Activated B cell treated with CpG ODN at 0.5 μM for 24 hours (primary cell): ENCODE results near the gene NLRP5. TPM values are rescaled to one million over a fixed set of nuclear protein-coding genes. Genes with fewer than 3 reads are reported as not detected.
"Not testable (repeated sequence)": the region's sequence is repeated elsewhere in the genome, so short reads cannot be mapped to it uniquely, and the experiment has no call there.

Source experiments
- ATAC-seq: fragments of 200-7000 bp; cut with Tn5 transposase; one replicate; pipeline ENCODE4 v1.10.0; 2021; ENCODE audit warnings: low read depth, mild to moderate bottlenecking, moderate library complexity
- CTCF ChIA-PET: fragments of 350-600 bp; sonication (Branson Sonifier 250); formaldehyde crosslinking; loops from one replicate; lab custom pipeline; 2021; ENCODE audit warnings: antibody characterized with exemption; lab: Charles Lee
- POLR2A ChIA-PET: fragments of 350-600 bp; sonication (Branson Sonifier 250); formaldehyde crosslinking; loops from one replicate; lab custom pipeline; 2021; ENCODE audit warnings: antibody characterized with exemption; lab: Charles Lee
- DNase-seq: peaks from one replicate; pipeline ENCODE4 v3.0.0; 2022
- H3K27ac Mint-ChIP-seq: one replicate; pipeline ENCODE4 v1.8.0; 2020; ENCODE audit warnings: mixed read lengths
- H3K27me3 Mint-ChIP-seq: one replicate; pipeline ENCODE4 v1.8.0; 2021; ENCODE audit warnings: mixed read lengths
- H3K36me3 Mint-ChIP-seq: one replicate; pipeline ENCODE4 v1.8.0; 2021; ENCODE audit warnings: low read depth, mixed read lengths
- H3K4me1 Mint-ChIP-seq: one replicate; pipeline ENCODE4 v1.8.0; 2021; ENCODE audit warnings: mixed read lengths
- H3K4me3 Mint-ChIP-seq: one replicate; pipeline ENCODE4 v1.8.0; 2020; ENCODE audit warnings: mild to moderate bottlenecking, mixed read lengths
- H3K9me3 Mint-ChIP-seq: one replicate; pipeline ENCODE4 v1.8.0; 2020; ENCODE audit warnings: mixed read lengths
- CTCF ChIP-seq: fragments of 200-600 bp; IDR thresholded peaks from one replicate; pipeline ENCODE4 v1.8.0; 2022; ENCODE audit warnings: antibody characterized with exemption, mild to moderate bottlenecking
- intact Hi-C: fragments of 100-400 bp; cut with micrococcal nuclease; formaldehyde crosslinking; loops from one replicate; pipeline ENCODE4 v1.15.1; 2024
- total RNA-seq: library from RNA; stranded (reverse); gene quantifications from 2 replicates; pipeline ENCODE4 v1.2.3, GENCODE V29; 2022

NLRP5 gene
- not detected in 2 replicates for total RNA-seq

- Mint-ChIP-seq H3K9me3 (peaks cover 4% of the 10 kb centered on the region), H3K27ac (no peak within 1 kb of the TSS), H3K27me3 (peaks cover 1% of the 10 kb centered on the region), H3K4me1 (no peaks in the 10 kb centered on the region), H3K4me3 (no peak within 1 kb of the TSS), H3K36me3 (no peaks in the 10 kb centered on the region)
- TF ChIP-seq CTCF = no peak
- ChIA-PET CTCF (no interaction called here), POLR2A (no interaction called here)
- ATAC-seq = no peak
- intact Hi-C loops = no loop called here
- DNase-seq = no peak
These were observed at the start of gene NLRP5 for GRCh38 chr19:55986487-55986886. Gene NLRP5, plus strand, starts transcription at chr19:55986775.

DNA sequence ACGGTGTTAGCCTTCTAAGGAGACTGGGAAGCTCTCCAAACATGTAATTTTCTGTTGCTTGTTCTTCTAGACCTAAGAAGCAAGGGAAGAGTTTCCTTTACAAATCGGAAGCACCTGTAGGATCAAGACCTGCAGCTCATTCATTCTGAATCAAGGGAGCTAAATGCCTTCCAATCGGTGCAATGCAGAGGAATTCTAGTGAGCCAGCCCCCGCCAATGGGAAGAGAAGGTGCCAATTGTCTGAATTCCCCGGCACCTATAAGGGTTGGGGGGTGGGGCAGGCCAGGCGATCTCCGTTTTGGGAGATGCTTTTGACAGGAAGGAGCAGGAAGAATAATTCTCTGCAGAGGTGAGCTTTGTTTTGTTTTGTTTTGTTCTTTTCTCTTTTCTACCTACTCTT, 47.4 kb upstream of the NLRP5 start:
- intact Hi-C loops = no loop called here
- CTCF ChIA-PET = no interaction called here
- Mint-ChIP-seq H3K4me1 (no peaks in the 10 kb centered on the region), H3K9me3 (peaks cover 7% of the 10 kb centered on the region), H3K36me3 (no peaks in the 10 kb centered on the region), H3K4me3 (no peak overlapping the region), H3K27me3 (peaks cover 3% of the 10 kb centered on the region), H3K27ac (no peak overlapping the region)
- no peak for ATAC-seq
- no peak for DNase-seq
- no peak for TF ChIP-seq CTCF
- POLR2A ChIA-PET = no interaction called here

DNA sequence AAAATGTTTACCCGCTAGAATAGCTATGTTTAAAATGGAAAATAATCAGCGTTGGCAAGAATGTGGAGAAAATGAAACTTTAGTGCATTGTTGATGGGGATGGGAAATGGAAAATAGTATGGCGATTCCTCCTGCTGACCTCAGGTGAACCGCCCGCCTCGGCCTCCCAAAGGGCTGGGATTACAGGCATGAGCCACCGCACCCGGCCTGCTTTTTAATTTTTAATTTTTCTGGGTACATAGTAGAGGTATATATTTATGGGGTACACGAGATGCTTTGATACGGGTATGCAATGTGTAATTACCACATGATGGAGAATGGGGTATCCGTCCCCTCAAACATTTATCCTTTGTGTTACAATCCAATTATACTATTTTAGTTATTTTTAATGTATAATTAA, 46.3 kb upstream of the NLRP5 start:
- no peak for TF ChIP-seq CTCF
- POLR2A ChIA-PET = no interaction called here
- peaks cover 7% of the 10 kb centered on the region for H3K9me3 Mint-ChIP-seq
- H3K27ac Mint-ChIP-seq = no peak overlapping the region
- H3K4me1 Mint-ChIP-seq = no peaks in the 10 kb centered on the region
- CTCF ChIA-PET = no interaction called here
- intact Hi-C loops = no loop called here
- H3K36me3 Mint-ChIP-seq = no peaks in the 10 kb centered on the region
- DNase-seq (no peak), ATAC-seq (no peak)
- H3K27me3 Mint-ChIP-seq = peaks cover 3% of the 10 kb centered on the region
- H3K4me3 Mint-ChIP-seq = no peak overlapping the region

- no peak within 1 kb of the TSS for H3K27ac Mint-ChIP-seq
- peaks cover 2% of the 10 kb centered on the region for H3K27me3 Mint-ChIP-seq
- TF ChIP-seq CTCF = no peak
- CTCF ChIA-PET = no interaction called here
- DNase-seq (no peak), ATAC-seq (no peak)
- peaks cover 7% of the 10 kb centered on the region for H3K9me3 Mint-ChIP-seq
- intact Hi-C loops = no loop called here
- POLR2A ChIA-PET = no interaction called here
- H3K4me1 Mint-ChIP-seq = no peaks in the 10 kb centered on the region
- H3K4me3 Mint-ChIP-seq = no peak within 1 kb of the TSS
- no peaks in the 10 kb centered on the region for H3K36me3 Mint-ChIP-seq
These were observed 39.0 kb upstream of the NLRP5 start, which contains the start of gene NLRP8 for GRCh38 chr19:55947532-55947931. Gene NLRP8, plus strand, starts transcription at chr19:55947832.

DNA sequence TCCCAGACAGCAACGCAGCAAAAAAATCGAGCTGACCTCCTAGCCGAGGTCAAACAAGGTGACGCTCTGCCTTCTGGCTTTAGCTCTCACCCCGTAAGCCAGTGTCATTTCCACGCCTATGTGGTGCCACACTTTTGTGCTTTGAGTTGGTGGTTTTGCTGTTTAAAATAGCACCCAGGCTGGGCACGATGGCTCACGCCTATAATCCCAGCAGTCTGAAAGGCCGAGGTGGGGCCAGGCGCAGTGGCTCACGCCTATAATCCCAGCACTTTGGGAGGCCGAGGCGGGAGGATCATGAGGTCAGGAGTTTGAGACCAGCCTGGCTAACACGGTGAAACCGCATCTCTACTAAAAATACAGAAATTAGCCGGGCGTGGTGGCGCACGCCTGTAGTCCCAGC, 36.0 kb upstream of the NLRP5 start:
- H3K4me1 Mint-ChIP-seq, intact Hi-C loops, H3K9me3 Mint-ChIP-seq, ATAC-seq, H3K27ac Mint-ChIP-seq, H3K27me3 Mint-ChIP-seq, DNase-seq, H3K4me3 Mint-ChIP-seq, POLR2A ChIA-PET, H3K36me3 Mint-ChIP-seq, CTCF ChIA-PET: not testable (repeated sequence)

DNA sequence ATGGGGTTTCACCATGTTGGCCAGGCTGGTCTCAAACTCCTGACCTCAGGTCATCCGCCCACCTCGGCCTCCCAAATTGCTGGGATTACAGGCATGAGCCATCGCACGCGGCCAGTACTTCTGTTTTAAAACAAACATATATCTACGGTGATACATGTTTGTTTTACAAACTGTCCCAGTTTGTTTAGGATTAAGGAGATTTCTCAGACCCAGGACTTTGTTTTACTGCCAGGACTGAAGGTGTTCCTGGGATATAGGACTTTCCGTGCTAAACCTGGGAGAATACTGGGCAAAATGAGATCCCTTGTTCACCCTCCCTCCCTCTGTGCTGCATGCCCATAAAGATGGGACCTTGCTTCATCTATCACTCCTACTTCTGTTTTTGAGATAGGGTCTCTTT, 30.1 kb upstream of the NLRP5 start:
- Mint-ChIP-seq H3K9me3 (no peaks in the 10 kb centered on the region), H3K27me3 (no peaks in the 10 kb centered on the region), H3K36me3 (no peaks in the 10 kb centered on the region), H3K27ac (no peak overlapping the region), H3K4me3 (no peak overlapping the region), H3K4me1 (no peaks in the 10 kb centered on the region)
- ATAC-seq (no peak), DNase-seq (no peak)
- intact Hi-C loops = no loop called here
- CTCF ChIA-PET = no interaction called here
- TF ChIP-seq CTCF = no peak
- POLR2A ChIA-PET = no interaction called here
